Psoas muscle (tissue), 8 donors: Measurements from ENCODE around the gene IWS1. TPM values are rescaled to one million over a fixed set of nuclear protein-coding genes. Genes with fewer than 3 reads are reported as not detected.
"Not testable (repeated sequence)": the region's sequence is repeated elsewhere in the genome, so short reads cannot be mapped to it uniquely, and the experiment has no call there.

Source experiments
- ATAC-seq, 4 donors: fragments of 200-7000 bp; cut with Tn5 transposase; one replicate each; pipeline ENCODE4 v1.9.1; 2020; ENCODE audit warnings: moderate library complexity in 3 of 4, mild to moderate bottlenecking in 2 of 4
- DNase-seq, 2 donors: peaks; one replicate each; pipeline ENCODE4 v3.0.0-alpha.2; 2020
- H3K27ac ChIP-seq: fragments of 200-600 bp; one replicate; pipeline ENCODE4 v1.8.0; 2022
- H3K27me3 ChIP-seq, 3 donors: fragments of 200-600 bp in 1 of 3; one replicate each; pipeline versions ENCODE4 v1.6.1 to v1.8.0; 2013 to 2022; ENCODE audit warnings: low read length in 2 of 3, mild to moderate bottlenecking in 2 of 3, moderate library complexity in 1 of 3; ENCODE audit not compliant: insufficient read depth in 3 of 3
- H3K36me3 ChIP-seq, 2 donors: fragments of 200-600 bp in 1 of 2; one replicate each; pipeline versions ENCODE4 v1.6.1 to v1.8.0; 2013 to 2022; ENCODE audit warnings: low read depth in 1 of 2, mild to moderate bottlenecking in 1 of 2, moderate library complexity in 1 of 2; ENCODE audit not compliant: insufficient read depth in 1 of 2
- H3K4me1 ChIP-seq: fragments of 200-600 bp; one replicate; pipeline ENCODE4 v1.8.0; 2022
- H3K4me3 ChIP-seq: fragments of 200-600 bp; one replicate; pipeline ENCODE4 v1.8.0; 2022; ENCODE audit warnings: mild to moderate bottlenecking
- H3K9me3 ChIP-seq: fragments of 200-600 bp; one replicate; pipeline ENCODE4 v1.8.0; 2022
- WGBS, 3 donors: extraction: QIAGEN DNeasy Blood & Tissue Kit; methylation state at CpG; one replicate each; pipeline versions ENCODE4 v1.1.6 to v1.1.7; 2013; 5-methylcytosine and 5-hydroxymethylcytosine counted together
- intact Hi-C, 2 donors: fragments of 100-400 bp; cut with DNase I; formaldehyde crosslinking; loops; one replicate each; pipeline versions ENCODE4 v1.11.0 to v1.14.2; 2022
- polyA plus RNA-seq, 3 donors: library from polyadenylated mRNA; stranded (reverse); fragments of 200-250 nt; gene quantifications; one replicate each; pipeline ENCODE4 v1.2.3, GENCODE V29; 2013
- total RNA-seq, 4 donors: library from RNA; stranded (reverse); fragmentation: NEBNext Ultra II Directional in 2 of 4; extraction: Animal tissue kit (Norgen Biotek cat#: 25700) in 2 of 4; gene quantifications; one replicate each; pipeline versions ENCODE4 v1.2.1 to v1.2.4, GENCODE V29; 2021 to 2023
- TF ChIP-seq, protein P1 (sequence below): fragments of 200-600 bp; IDR thresholded peaks from one replicate; pipeline ENCODE4 v1.8.0; 2022; ENCODE audit warnings: antibody characterized with exemption
- donor health status: healthy with polysubstance abuse.
- donor health status: DM: no; HTN: no; CAD: no; lungs with moderate emphysema.
- donor health status: Bipolar disorder and iron deficiency.
- donor health status: healthy.
- donor health status: DM: yes; HTN: yes; CAD: no.
- donor health status: DM: no; HTN: no; CAD: no.
- donor health status: DM: no; HTN: no; CAD: no.
- donor health status: DM: yes; HTN: yes; CAD: no.

Gene IWS1
- total and polyA plus RNA-seq, 7 donors, result 47.6 to 77.2 (median 62.5) TPM

DNA sequence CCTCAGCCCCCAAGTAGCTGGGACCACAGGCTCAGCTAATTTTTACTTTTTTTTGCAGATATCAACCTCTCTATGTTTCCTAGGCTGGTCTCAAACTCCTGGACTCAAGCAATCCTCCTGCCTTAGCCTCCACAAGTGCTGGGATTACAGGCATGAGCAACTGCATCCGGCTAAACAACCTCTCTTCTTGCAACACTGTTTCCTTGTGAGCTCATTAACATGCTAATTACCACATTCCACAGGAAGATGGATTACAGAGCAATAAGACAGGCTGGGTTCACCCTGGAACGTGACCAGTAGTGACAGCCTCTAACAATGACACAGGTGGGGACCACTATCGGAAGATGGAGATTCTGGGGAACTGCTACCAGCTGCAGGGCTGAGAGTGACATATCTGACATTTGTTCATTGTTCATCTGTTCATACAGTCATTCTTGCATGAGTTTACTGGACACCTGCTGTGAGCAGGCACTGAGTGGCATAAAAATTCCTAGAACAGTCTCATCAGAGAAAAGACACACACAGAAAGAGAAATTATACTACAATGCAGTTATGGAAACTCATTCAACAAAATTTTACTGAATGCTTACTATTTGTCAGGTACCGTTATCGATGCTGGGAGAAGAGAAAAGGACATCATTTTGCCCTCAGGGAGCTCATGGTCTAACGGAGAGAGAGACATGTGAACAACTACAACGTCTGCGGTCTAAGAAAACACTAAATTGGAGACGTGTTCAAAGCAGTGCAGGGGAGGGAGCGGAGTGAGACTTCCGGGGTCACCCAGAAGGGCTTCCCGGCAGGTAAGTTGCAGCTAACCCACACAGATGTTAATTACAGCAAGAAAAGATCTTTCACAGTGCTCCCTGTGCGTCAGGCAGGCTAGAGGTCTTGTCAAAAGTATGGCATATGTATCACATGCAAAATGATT, 70.5 kb downstream of the IWS1 start:
- DNase-seq (no peak), ATAC-seq (no peak)
- TF ChIP-seq, protein P1, sequence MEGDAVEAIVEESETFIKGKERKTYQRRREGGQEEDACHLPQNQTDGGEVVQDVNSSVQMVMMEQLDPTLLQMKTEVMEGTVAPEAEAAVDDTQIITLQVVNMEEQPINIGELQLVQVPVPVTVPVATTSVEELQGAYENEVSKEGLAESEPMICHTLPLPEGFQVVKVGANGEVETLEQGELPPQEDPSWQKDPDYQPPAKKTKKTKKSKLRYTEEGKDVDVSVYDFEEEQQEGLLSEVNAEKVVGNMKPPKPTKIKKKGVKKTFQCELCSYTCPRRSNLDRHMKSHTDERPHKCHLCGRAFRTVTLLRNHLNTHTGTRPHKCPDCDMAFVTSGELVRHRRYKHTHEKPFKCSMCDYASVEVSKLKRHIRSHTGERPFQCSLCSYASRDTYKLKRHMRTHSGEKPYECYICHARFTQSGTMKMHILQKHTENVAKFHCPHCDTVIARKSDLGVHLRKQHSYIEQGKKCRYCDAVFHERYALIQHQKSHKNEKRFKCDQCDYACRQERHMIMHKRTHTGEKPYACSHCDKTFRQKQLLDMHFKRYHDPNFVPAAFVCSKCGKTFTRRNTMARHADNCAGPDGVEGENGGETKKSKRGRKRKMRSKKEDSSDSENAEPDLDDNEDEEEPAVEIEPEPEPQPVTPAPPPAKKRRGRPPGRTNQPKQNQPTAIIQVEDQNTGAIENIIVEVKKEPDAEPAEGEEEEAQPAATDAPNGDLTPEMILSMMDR, result no peak
- Histone ChIP-seq H3K9me3 (no peaks in the 10 kb centered on the region), H3K27me3 (no peaks in the 10 kb centered on the region), H3K4me3 (no peak overlapping the region), H3K27ac (no peak overlapping the region), H3K36me3 (peaks cover 0 to 18% of the 10 kb centered on the region in 2 donors), H3K4me1 (no peaks in the 10 kb centered on the region)
- intact Hi-C loops, result no loop called here
- WGBS, 3 donors, result 81 to 83% (median 82%) methylated on average over 13 of the region's 13 CpGs

DNA sequence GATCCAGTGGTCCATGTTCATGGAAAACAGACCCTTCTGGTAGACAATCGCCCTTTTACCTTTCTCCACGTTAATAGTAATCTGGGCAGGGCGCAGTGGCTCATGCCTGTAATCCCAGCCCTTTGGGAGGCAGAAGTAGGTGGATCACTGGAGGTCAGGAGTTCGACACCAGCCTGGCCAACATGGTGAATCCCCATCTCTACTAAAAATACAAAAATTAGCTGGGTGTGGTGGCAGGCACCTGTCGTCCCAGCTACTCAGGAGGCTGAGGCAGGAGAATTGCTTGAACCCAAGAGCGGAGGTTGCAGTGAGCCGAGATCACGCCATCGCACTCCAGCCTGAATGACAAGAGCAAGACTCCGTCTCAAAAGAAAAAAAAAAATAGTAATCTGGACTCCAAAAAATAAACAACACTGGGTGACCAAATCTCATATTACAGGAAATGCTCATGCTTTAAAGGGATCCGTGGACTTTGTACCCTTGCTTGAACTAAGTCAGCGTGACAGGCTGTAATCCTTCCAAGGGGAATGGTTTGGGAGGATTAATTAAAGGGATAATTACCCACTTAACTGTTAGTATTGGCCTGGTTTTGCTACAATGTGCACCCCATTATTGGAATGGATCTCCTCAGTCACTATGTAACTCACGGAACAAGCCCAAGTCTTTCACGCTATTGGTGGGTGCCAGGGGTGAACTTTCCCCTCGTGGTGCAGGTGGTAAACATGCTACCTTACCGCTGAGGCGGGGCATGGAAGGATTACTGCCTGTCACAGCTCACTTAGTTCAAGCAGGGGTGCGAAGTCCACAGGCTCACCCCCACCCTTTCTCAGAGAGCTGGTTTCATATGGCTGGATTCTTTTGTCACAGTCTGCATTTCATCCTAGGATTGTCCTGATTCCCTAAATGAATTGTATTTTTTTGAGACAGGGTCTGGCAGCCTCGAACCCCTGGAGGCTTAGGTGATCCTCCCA, 71.4 kb downstream of the IWS1 start:
- intact Hi-C loops, result no loop called here
- Histone ChIP-seq H3K4me3 (no peak overlapping the region), H3K9me3 (no peaks in the 10 kb centered on the region), H3K27ac (no peak overlapping the region), H3K36me3 (peaks cover 0 to 13% of the 10 kb centered on the region in 2 donors), H3K4me1 (no peaks in the 10 kb centered on the region), H3K27me3 (no peaks in the 10 kb centered on the region)
- ATAC-seq (no peak), DNase-seq (no peak)
- TF ChIP-seq, protein P1, result no peak
- WGBS, 3 donors, result 85 to 92% (median 88%) methylated on average over 19 of the region's 19 CpGs

DNA sequence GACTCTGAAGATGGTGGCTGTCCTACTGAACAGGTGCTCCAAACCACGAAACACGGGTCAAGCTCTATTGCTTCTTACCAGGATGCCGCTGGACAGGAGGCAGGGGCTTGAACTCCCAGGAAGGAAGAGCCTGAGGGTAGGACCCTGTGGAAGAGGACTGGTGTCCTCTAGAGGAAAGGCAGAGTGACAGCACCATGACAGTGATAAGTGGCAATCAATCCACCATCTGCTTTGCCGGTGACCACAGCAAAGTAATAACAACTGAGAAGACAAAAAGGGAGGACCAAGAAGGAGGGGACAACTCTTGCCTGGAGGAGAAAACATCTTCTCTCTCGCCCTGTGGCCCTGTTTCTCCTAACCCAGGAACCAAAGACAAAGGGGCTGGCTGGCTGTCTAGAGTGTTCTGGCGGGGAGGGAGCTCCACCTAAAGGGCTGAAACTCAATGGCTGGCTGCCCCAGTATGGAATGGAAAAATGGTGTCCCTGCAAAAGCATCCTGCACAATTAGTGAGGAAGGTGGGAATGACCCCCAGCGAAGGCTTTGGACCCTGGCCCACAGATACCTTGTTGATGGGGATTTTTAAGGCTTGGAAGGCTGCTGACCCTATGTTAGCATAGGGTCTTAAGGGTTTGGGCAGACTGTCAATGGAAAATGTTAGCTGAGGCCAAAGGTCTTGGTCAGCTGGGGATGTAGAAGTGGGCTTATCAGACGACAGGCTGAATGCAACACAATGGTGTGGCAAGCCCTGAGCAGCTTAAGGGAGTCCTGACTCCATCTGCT, 72.7 kb downstream of the IWS1 start:
- intact Hi-C loops, result no loop called here
- ATAC-seq (no peak), DNase-seq (no peak)
- TF ChIP-seq, protein P1, result peak; percentile 18
- 82 to 92% (median 86%) methylated on average over 8 of the region's 8 CpGs for WGBS, 3 donors
- H3K36me3 ChIP-seq, result peaks cover 0 to 15% of the 10 kb centered on the region in 2 donors
- no peaks in the 10 kb centered on the region for H3K27me3 ChIP-seq
- no peak overlapping the region for H3K4me3 ChIP-seq
- no peaks in the 10 kb centered on the region for H3K4me1 ChIP-seq
- H3K9me3 ChIP-seq, result no peaks in the 10 kb centered on the region
- H3K27ac ChIP-seq, result no peak overlapping the region

DNA sequence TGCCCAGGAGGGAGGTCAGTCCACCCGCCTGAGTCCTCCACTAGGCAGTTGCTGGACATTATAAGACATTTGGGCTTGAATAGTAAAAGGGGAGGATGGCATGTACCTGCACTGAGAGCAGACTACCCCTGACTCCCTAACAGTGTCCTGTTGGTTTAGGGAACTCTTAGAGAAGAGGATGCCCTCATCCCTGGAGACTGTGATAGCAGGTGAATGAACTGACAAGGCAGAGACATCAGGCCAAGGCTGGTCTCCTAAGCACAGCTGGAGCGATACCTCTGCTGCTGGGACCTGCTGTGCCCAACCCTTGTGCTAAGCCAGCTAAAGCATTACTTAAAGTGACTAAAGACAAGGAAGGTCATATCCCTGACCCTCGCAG, 73.3 kb downstream of the IWS1 start:
- no peaks in the 10 kb centered on the region for H3K27me3 ChIP-seq
- H3K9me3 ChIP-seq, result no peaks in the 10 kb centered on the region
- H3K4me1 ChIP-seq, result no peaks in the 10 kb centered on the region
- WGBS, 3 donors, result 95 to 99% (median 95%) methylated on average over 3 of the region's 3 CpGs
- H3K27ac ChIP-seq, result no peak overlapping the region
- TF ChIP-seq, protein P1, result no peak
- DNase-seq (no peak), ATAC-seq (no peak)
- H3K36me3 ChIP-seq, result peaks cover 0 to 15% of the 10 kb centered on the region in 2 donors
- H3K4me3 ChIP-seq, result no peak overlapping the region
- intact Hi-C loops, result no loop called here

DNA sequence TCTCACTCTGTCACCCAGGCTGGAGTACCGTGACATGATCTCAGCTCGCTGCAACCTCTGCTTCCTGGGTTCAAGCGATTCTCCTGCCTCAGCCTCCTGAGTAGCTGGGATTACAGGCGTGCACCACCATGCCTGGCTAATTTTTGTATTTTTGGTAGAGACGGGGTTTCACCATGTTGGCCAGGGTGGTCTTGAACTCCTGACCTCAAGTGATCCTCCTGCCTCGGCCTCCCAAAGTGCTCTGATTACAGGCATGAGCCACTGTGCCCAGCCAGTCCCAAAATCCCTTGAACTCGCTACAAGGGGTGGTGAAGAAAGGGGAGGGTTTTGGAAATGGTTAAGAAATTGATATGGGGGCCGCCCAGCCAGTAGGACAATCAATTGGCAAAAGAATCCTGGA, 73.9 kb downstream of the IWS1 start:
- H3K36me3 ChIP-seq, result peaks cover 0 to 13% of the 10 kb centered on the region in 2 donors
- H3K27ac ChIP-seq, H3K4me3 ChIP-seq, H3K9me3 ChIP-seq, intact Hi-C loops, H3K27me3 ChIP-seq, ATAC-seq, DNase-seq, H3K4me1 ChIP-seq: not testable (repeated sequence)
- WGBS, 3 donors, result 94 to 97% (median 96%) methylated on average over 7 to 8 of the region's 8 CpGs
